Astrocyte (in vitro differentiated cells and primary cell): ENCODE results near the gene MMD. TPM values are rescaled to one million over a fixed set of nuclear protein-coding genes. Genes with fewer than 3 reads are reported as not detected.
A peak's percentile ranks its signal among the peaks of the same experiment; 100 is the strongest.

ENCODE experiments used
- DNase-seq: peaks from one replicate; pipeline ENCODE4 v3.0.0-alpha.2; 2010; ENCODE audit warnings: low read depth
- FAIRE-seq: peaks from 2 replicates; lab custom pipeline; 2011; peaks lifted over from hg19 to GRCh38; lab: Jason Lieb, UNC
- H2AFZ ChIP-seq: 2 replicates; pipeline ENCODE4 v1.6.0; 2012; ENCODE audit warnings: low read depth, low read length, inconsistent platforms
- H3K27ac ChIP-seq: 2 replicates; pipeline ENCODE4 v1.5.1; 2011; ENCODE audit warnings: low read depth, low read length, inconsistent platforms
- H3K27me3 ChIP-seq: 2 replicates; pipeline ENCODE4 v1.6.0; 2011; ENCODE audit warnings: low read length, inconsistent platforms; ENCODE audit not compliant: insufficient read depth
- H3K36me3 ChIP-seq: 2 replicates; pipeline ENCODE4 v1.5.1; 2011; ENCODE audit warnings: low read length, inconsistent platforms; ENCODE audit not compliant: insufficient read depth
- H3K4me1 ChIP-seq: 2 replicates; pipeline ENCODE4 v1.5.1; 2011; ENCODE audit warnings: low read length, inconsistent platforms; ENCODE audit not compliant: insufficient read depth
- H3K4me2 ChIP-seq: 2 replicates; pipeline ENCODE4 v1.6.0; 2012; ENCODE audit warnings: low read length, inconsistent platforms
- H3K4me3 ChIP-seq: 2 replicates; pipeline ENCODE4 v1.5.1; 2011; ENCODE audit warnings: low read depth, mild to moderate bottlenecking, low read length, inconsistent platforms; ENCODE audit not compliant: insufficient read depth
- H3K79me2 ChIP-seq: 2 replicates; pipeline ENCODE4 v1.6.0; 2012; ENCODE audit warnings: mild to moderate bottlenecking, low read length, inconsistent platforms; ENCODE audit not compliant: insufficient read depth
- H3K9ac ChIP-seq: 2 replicates; pipeline ENCODE4 v1.6.0; 2012; ENCODE audit warnings: mild to moderate bottlenecking, low read length, inconsistent platforms
- H3K9me3 ChIP-seq: 2 replicates; pipeline ENCODE4 v1.5.1; 2012; ENCODE audit warnings: low read depth, mild to moderate bottlenecking, low read length, inconsistent platforms; ENCODE audit not compliant: insufficient read depth
- H4K20me1 ChIP-seq: 2 replicates; pipeline ENCODE4 v1.6.0; 2012; ENCODE audit warnings: low read length, inconsistent platforms; ENCODE audit not compliant: insufficient read depth
- H3K27ac Mint-ChIP-seq: one replicate; pipeline ENCODE4 v1.8.0; 2021; ENCODE audit warnings: mild to moderate bottlenecking, mixed read lengths; ENCODE audit not compliant: unreplicated experiment
- H3K27me3 Mint-ChIP-seq: one replicate; pipeline ENCODE4 v1.8.0; 2021; ENCODE audit warnings: low read depth, mixed read lengths; ENCODE audit not compliant: unreplicated experiment
- H3K36me3 Mint-ChIP-seq: one replicate; pipeline ENCODE4 v1.8.0; 2021; ENCODE audit warnings: low read depth, mixed read lengths; ENCODE audit not compliant: unreplicated experiment
- H3K4me1 Mint-ChIP-seq: one replicate; pipeline ENCODE4 v1.8.0; 2021; ENCODE audit warnings: low read depth, mixed read lengths; ENCODE audit not compliant: unreplicated experiment
- H3K4me3 Mint-ChIP-seq: one replicate; pipeline ENCODE4 v1.8.0; 2021; ENCODE audit warnings: mild to moderate bottlenecking, moderate library complexity, mixed read lengths; ENCODE audit not compliant: unreplicated experiment
- H3K9me3 Mint-ChIP-seq: one replicate; pipeline ENCODE4 v1.8.0; 2021; ENCODE audit warnings: mild to moderate bottlenecking, mixed read lengths; ENCODE audit not compliant: unreplicated experiment
- CTCF ChIP-seq: IDR thresholded peaks from 2 replicates; pipeline ENCODE4 v1.5.1; 2011; ENCODE audit warnings: low read depth, mild to moderate bottlenecking, inconsistent platforms, low read length, moderate library complexity; ENCODE audit not compliant: insufficient read depth
- EZH2 ChIP-seq: IDR thresholded peaks from 2 replicates; pipeline ENCODE4 v1.6.1; 2012; ENCODE audit warnings: mild to moderate bottlenecking, low read length, inconsistent platforms; ENCODE audit not compliant: insufficient read depth
- total RNA-seq: library from RNA; stranded (reverse); gene quantifications from 2 replicates; pipeline ENCODE4 v1.2.1, GENCODE V29; 2021

The MMD gene
- total RNA-seq, 1 donor from 2014 or later, result 8.6 TPM

DNA sequence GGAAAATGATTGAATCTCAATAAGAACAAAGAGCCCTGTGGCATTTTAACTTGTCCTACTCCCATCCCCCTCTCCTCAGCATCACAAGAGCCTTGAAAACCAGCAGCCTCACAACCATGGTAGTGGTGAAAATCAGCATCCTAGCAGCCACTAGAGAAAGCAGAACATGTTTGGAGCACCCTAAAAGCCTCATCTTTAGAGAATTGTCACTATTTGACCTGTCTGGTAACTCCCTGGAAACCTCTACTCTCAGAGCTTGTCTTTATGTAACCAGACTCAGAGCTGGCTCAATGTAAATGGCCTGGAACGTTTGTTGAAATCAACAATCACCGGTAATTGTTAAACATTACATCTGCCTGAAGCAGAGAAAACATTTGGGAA, 70.8 kb downstream of the MMD start:
- H3K9me3 Mint-ChIP-seq, result peaks cover 3% of the 10 kb centered on the region
- H3K36me3 Mint-ChIP-seq, result peaks cover 3% of the 10 kb centered on the region
- peaks cover 4% of the 10 kb centered on the region for H3K9me3 ChIP-seq
- H3K27ac ChIP-seq, result no peak overlapping the region
- H3K27me3 ChIP-seq, result peaks cover 11% of the 10 kb centered on the region
- peaks cover 2% of the 10 kb centered on the region for H3K27me3 Mint-ChIP-seq
- no peaks in the 10 kb centered on the region for H3K79me2 ChIP-seq
- H3K4me1 ChIP-seq, result no peaks in the 10 kb centered on the region
- H4K20me1 ChIP-seq, result no peaks in the 10 kb centered on the region
- no peak overlapping the region for H2AFZ ChIP-seq
- TF ChIP-seq CTCF (no peak), EZH2 (no peak)
- H3K27ac Mint-ChIP-seq, result no peak overlapping the region
- H3K36me3 ChIP-seq, result no peaks in the 10 kb centered on the region
- no peak overlapping the region for H3K4me3 Mint-ChIP-seq
- FAIRE-seq (no peak), DNase-seq (no peak)
- H3K9ac ChIP-seq, result no peak overlapping the region
- no peak overlapping the region for H3K4me2 ChIP-seq
- no peak overlapping the region for H3K4me3 ChIP-seq
- H3K4me1 Mint-ChIP-seq, result no peaks in the 10 kb centered on the region

DNA sequence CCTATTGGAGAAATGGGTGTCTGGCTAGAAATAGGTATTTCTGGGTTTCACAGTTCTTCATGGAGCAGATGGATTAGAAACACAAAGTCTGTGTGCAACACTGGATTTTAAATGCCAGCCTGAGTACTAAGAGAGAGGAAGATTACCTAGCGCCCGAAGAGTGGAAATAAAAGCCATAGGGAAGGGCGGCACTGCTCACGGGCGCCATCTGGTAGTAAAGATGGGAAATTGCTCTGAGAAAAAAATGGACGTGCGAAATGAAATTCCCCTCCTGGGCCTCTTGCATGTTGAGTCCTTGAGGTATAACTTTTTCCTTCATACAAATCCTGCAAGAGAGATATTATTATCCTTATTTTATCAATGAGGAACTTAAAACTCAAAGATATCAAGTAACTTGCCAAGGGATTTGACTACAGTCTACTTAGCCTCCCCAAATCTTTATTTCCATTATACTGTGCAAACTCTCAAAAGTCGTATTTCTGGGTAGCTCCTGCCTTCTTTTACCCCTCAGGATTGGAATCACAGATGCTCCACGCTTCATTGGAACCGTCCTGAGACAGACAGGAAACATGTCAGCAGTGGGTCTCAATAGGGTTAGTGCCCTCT, 72.8 kb downstream of the MMD start:
- Histone ChIP-seq H3K4me3 (no peak overlapping the region), H3K27me3 (peaks cover 4% of the 10 kb centered on the region), H3K9me3 (peaks cover 4% of the 10 kb centered on the region), H3K4me2 (no peak overlapping the region), H2AFZ (no peak overlapping the region), H3K36me3 (no peaks in the 10 kb centered on the region), H3K9ac (no peak overlapping the region), H3K27ac (no peak overlapping the region), H3K4me1 (no peaks in the 10 kb centered on the region), H4K20me1 (no peaks in the 10 kb centered on the region), H3K79me2 (no peaks in the 10 kb centered on the region)
- TF ChIP-seq CTCF, result peak; percentile 76
- TF ChIP-seq EZH2, result no peak
- Mint-ChIP-seq H3K4me1 (no peaks in the 10 kb centered on the region), H3K27me3 (peaks cover 2% of the 10 kb centered on the region), H3K36me3 (peaks cover 3% of the 10 kb centered on the region), H3K27ac (no peak overlapping the region), H3K4me3 (no peak overlapping the region), H3K9me3 (peaks cover 3% of the 10 kb centered on the region)
- no peak for FAIRE-seq
- DNase-seq, result peak; percentile 7

DNA sequence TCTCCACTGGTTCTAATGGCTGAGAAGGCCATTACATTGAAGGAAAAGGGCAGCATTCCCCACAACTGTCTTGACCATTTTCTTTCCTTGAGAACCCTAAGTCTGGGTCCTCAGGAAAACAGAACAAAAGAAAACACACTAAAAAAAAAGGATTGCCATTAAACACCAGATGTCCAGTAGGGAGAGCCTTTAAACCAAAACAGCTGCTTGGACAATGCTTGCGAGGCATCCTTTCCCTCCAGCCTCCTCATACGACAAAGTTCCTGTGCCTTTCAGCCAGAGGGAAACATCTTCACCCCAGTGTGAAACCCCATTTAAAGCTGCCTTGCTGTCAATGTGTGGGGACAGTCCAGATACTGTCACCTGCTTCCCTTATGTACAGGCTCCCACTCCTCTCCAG, 74.3 kb downstream of the MMD start:
- H3K36me3 Mint-ChIP-seq, result peaks cover 3% of the 10 kb centered on the region
- H3K9me3 Mint-ChIP-seq, result peaks cover 3% of the 10 kb centered on the region
- Histone ChIP-seq H3K4me1 (no peaks in the 10 kb centered on the region), H2AFZ (no peak overlapping the region), H3K4me3 (no peak overlapping the region), H3K36me3 (no peaks in the 10 kb centered on the region), H3K79me2 (no peaks in the 10 kb centered on the region), H3K9me3 (peaks cover 4% of the 10 kb centered on the region), H3K27ac (no peak overlapping the region), H3K27me3 (peaks cover 4% of the 10 kb centered on the region), H3K4me2 (no peak overlapping the region), H4K20me1 (no peaks in the 10 kb centered on the region), H3K9ac (no peak overlapping the region)
- TF ChIP-seq EZH2 (no peak), CTCF (no peak)
- peaks cover 2% of the 10 kb centered on the region for H3K27me3 Mint-ChIP-seq
- peaks cover 2% of the 10 kb centered on the region for H3K4me1 Mint-ChIP-seq
- DNase-seq (no peak), FAIRE-seq (no peak)
- H3K4me3 Mint-ChIP-seq, result no peak overlapping the region
- H3K27ac Mint-ChIP-seq, result no peak overlapping the region
